Measurements from ENCODE around the gene NEUROD1. TPM values are rescaled to one million over a fixed set of nuclear protein-coding genes. Genes with fewer than 3 reads are reported as not detected.

NEUROD1 gene
- total RNA-seq, 1 experiment from 2014 or later, result not detected

DNA sequence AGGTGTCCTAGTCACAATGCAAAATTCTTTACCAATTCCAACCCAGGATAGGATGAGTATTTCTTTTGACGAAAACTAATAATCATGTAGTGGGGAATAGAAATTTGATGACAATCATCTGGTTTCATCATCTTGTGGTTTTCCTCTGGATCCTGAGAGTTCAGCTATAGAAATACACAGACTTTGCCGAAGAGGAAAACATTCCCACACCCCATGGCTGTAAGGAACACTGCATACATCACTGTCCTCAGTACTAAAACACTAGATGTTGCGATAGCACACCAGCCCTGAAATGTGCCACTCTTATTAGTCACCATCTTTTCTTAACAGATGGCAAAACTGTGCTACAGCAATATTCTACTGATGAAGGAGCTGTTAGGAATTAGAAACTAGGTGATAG lies 52.8 kb downstream of the NEUROD1 start:
- intact Hi-C loops (cut with micrococcal nuclease), result loop anchor here (5.0 kb wide), 1 partner anchor 375 kb away; no protein-coding TSS in a partner anchor
- POLR2A ChIA-PET (ENCODE audit: unreplicated experiment), result no interaction called here

DNA sequence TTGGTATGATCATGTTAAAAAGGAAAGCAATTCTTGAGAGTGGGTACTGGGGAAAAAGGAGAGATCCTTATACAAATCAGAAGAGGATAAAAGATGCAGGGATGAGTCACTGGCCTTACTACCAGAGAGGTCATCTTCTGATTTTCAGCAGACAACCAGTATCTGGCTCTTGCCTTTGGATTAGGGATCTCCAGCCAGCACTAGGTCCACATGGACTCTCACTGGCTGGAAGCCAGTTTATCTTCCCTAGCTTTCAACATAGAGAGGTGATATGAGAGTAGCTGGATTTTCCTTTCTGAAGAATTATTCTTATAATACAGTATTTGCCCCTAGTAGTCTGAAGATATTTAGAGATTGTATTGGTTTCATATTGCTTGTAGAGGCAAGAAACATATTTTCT lies 53.6 kb downstream of the NEUROD1 start:
- ChIA-PET POLR2A (ENCODE audit: unreplicated experiment) (no interaction called here), CTCF (no interaction called here)
- Histone ChIP-seq H2AFZ (ENCODE audit: low read length) (no peak overlapping the region), H3K36me3 (ENCODE audit: low read depth, low read length) (no peaks in the 10 kb centered on the region), H3K9ac (ENCODE audit: low read length) (no peak overlapping the region), H3K9me3 (ENCODE audit: low read length) (no peaks in the 10 kb centered on the region), H3K27me3 (ENCODE audit: low read length) (no peaks in the 10 kb centered on the region), H3K27ac (ENCODE audit: low read length) (no peak overlapping the region), H3K4me1 (ENCODE audit: insufficient read depth, low read length) (no peaks in the 10 kb centered on the region), H3F3A (ENCODE audit: low read length, unreplicated experiment) (no peaks in the 10 kb centered on the region), H3K4me2 (ENCODE audit: low read length) (no peak overlapping the region), H3K79me2 (ENCODE audit: low read length) (no peaks in the 10 kb centered on the region), H3K9me2 (replicated peaks; ENCODE audit: low read length) (no peaks in the 10 kb centered on the region), H3K4me3 (ENCODE audit: low read length) (no peak overlapping the region), H4K20me1 (ENCODE audit: low read length) (no peaks in the 10 kb centered on the region)
- intact Hi-C loops (cut with micrococcal nuclease), result loop anchor here (5.0 kb wide), 1 partner anchor 376 kb away; no protein-coding TSS in a partner anchor
- no peak for TF ChIP-seq EZH2 (IDR thresholded peaks at IDR 0.05; ENCODE audit: low read length, unreplicated experiment)
- TF ChIP-seq, protein P1, sequence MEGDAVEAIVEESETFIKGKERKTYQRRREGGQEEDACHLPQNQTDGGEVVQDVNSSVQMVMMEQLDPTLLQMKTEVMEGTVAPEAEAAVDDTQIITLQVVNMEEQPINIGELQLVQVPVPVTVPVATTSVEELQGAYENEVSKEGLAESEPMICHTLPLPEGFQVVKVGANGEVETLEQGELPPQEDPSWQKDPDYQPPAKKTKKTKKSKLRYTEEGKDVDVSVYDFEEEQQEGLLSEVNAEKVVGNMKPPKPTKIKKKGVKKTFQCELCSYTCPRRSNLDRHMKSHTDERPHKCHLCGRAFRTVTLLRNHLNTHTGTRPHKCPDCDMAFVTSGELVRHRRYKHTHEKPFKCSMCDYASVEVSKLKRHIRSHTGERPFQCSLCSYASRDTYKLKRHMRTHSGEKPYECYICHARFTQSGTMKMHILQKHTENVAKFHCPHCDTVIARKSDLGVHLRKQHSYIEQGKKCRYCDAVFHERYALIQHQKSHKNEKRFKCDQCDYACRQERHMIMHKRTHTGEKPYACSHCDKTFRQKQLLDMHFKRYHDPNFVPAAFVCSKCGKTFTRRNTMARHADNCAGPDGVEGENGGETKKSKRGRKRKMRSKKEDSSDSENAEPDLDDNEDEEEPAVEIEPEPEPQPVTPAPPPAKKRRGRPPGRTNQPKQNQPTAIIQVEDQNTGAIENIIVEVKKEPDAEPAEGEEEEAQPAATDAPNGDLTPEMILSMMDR (conservative IDR thresholded peaks at IDR 0.05; ENCODE audit: low read depth, low read length), result no peak
- TF ChIP-seq EZH2phosphoT487 (IDR thresholded peaks at IDR 0.05; ENCODE audit: borderline replicate concordance, low read length), result no peak
- DNase-seq, result no peak
- no TSS peak for BruUV-seq (replicated peaks)
- ATAC-seq, result no peak

More for the DNA sequence above, 52.8 kb downstream of the NEUROD1 start:
- Histone ChIP-seq H3K4me3 (ENCODE audit: low read length) (no peak overlapping the region), H3K4me2 (ENCODE audit: low read length) (no peak overlapping the region), H3K79me2 (ENCODE audit: low read length) (no peaks in the 10 kb centered on the region), H3F3A (ENCODE audit: low read length, unreplicated experiment) (no peaks in the 10 kb centered on the region), H4K20me1 (ENCODE audit: low read length) (no peaks in the 10 kb centered on the region), H3K27me3 (ENCODE audit: low read length) (no peaks in the 10 kb centered on the region), H3K9me2 (replicated peaks; ENCODE audit: low read length) (no peaks in the 10 kb centered on the region), H3K36me3 (ENCODE audit: low read depth, low read length) (no peaks in the 10 kb centered on the region), H3K4me1 (ENCODE audit: insufficient read depth, low read length) (no peaks in the 10 kb centered on the region), H3K27ac (ENCODE audit: low read length) (no peak overlapping the region), H3K9me3 (ENCODE audit: low read length) (no peaks in the 10 kb centered on the region), H2AFZ (ENCODE audit: low read length) (no peak overlapping the region), H3K9ac (ENCODE audit: low read length) (no peak overlapping the region)
- CTCF ChIA-PET, result no interaction called here
- BruUV-seq (replicated peaks), result no TSS peak
- no peak for ATAC-seq
- no peak for DNase-seq
- TF ChIP-seq EZH2phosphoT487 (IDR thresholded peaks at IDR 0.05; ENCODE audit: borderline replicate concordance, low read length) (no peak), EZH2 (IDR thresholded peaks at IDR 0.05; ENCODE audit: low read length, unreplicated experiment) (no peak)
- TF ChIP-seq, protein P1 (conservative IDR thresholded peaks at IDR 0.05; ENCODE audit: low read depth, low read length), result no peak

Other genes starting within 250 kb of the NEUROD1 start
- 0.81 and 1.0 TPM in 2 replicates for gene ITGA4, start 223.1 kb downstream of the NEUROD1 start, total RNA-seq (2014; rRNA removed)
- 0.92 and 0.98 TPM in 2 replicates for gene CERKL, start 23.4 kb downstream of the NEUROD1 start, total RNA-seq (2014; rRNA removed)
- 113 and 145 TPM in 2 replicates for gene ITPRID2, start 211.2 kb upstream of the NEUROD1 start, total RNA-seq (2014; rRNA removed)